HL-60/S4 treated with retinoic acid at 250 ng/mL for 4 days and 3 days (cell line): Measurements from ENCODE around the gene SLC5A12.

ENCODE experiments used
- in situ Hi-C: fragments of 300-500 bp; cut with MboI; formaldehyde crosslinking; loops from 2 replicates; pipeline ENCODE4 v1.7.0; 2022; ENCODE audit warnings: low sequenced_read_pairs

SLC5A12 gene, protein sequence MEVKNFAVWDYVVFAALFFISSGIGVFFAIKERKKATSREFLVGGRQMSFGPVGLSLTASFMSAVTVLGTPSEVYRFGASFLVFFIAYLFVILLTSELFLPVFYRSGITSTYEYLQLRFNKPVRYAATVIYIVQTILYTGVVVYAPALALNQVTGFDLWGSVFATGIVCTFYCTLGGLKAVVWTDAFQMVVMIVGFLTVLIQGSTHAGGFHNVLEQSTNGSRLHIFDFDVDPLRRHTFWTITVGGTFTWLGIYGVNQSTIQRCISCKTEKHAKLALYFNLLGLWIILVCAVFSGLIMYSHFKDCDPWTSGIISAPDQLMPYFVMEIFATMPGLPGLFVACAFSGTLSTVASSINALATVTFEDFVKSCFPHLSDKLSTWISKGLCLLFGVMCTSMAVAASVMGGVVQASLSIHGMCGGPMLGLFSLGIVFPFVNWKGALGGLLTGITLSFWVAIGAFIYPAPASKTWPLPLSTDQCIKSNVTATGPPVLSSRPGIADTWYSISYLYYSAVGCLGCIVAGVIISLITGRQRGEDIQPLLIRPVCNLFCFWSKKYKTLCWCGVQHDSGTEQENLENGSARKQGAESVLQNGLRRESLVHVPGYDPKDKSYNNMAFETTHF

DNA sequence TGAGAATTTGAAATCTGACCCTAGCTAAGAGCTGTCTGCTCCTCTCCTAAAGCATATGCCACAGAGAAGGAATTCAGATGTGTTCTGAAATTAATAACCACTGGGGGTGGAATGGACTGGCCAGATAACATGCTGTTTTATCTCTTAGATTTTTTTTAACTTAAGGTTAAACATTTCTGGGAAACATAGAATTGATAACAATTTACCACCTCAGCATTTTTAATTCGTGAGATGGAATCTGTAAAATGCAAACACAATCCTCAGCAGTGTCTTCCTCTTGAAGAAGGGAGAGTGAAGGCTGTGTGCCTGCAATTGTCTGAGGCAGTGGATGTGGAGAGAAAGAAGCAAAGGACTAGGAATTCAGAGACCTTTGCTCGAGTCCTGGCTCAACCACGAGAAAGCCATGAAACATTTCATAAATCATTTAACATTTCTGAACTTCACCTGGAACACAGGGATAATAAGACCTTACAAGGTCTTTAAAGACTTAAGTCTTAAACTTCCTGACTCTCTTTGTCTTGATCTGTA is at the start of gene SLC5A12:
Gene SLC5A12 (minus strand): TSS at position 113 of the 528 bp plus-strand sequence. CDS start 346 bp downstream, outside the sequence.
- in situ Hi-C loops: no loop called here

DNA sequence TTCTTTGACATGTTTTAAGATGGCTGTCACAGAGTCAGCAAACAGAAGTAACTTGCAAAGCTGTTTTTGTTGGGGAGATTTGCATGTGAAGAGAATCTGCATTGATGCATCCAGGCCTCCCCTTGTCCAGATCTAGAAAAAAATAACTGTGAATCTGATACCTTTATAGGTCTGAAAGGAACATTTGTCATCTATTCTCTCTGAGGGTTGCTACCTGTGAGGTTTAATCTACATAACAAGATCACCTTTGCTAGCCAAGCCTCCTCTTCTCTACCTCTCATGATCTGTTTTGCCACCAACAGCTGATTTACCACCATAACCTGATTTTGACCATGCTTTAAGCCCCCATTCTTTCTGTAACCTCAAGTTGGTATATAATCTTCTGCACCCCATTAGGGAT is 47.2 kb upstream of the SLC5A12 start:
- in situ Hi-C loops: no loop called here

DNA sequence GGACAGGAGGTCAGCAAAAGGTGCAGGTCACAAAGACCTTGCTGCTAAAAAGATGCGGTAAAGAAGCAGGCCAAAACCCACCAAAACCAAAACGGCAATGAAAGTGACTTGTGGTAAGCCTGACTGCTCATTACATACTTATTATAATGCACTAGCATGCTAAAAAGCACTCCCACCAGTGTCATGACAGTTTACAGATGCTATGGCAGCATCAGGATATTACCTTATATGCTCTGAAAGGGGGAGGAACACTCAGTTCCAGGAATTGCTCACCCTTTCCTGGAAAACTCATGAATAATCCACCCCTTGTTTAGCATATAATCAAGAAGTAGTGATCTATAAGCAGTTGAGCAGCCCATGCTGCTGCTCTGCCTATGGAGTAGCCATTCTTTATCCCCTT is 45.2 kb upstream of the SLC5A12 start:
- in situ Hi-C loops: no loop called here

DNA sequence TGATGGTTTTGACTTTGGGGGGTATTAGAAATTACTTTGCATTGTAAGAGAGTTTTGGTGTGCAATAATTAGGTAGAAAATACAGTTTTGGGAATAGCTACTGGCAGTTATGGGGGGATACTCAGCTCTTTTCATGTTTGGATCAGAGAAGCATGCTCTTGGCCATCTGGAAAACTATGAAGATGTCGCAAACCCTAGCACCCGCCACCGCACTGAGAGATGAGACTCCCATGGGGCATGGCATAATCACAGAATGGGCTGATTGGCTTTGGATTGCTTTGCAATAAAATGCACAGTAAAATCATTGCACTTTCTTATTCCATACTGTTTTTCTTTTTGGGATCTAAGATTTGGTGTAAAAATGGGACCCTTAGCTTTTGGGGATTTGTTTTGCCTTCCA is 43.5 kb upstream of the SLC5A12 start:
- in situ Hi-C loops: no loop called here

DNA sequence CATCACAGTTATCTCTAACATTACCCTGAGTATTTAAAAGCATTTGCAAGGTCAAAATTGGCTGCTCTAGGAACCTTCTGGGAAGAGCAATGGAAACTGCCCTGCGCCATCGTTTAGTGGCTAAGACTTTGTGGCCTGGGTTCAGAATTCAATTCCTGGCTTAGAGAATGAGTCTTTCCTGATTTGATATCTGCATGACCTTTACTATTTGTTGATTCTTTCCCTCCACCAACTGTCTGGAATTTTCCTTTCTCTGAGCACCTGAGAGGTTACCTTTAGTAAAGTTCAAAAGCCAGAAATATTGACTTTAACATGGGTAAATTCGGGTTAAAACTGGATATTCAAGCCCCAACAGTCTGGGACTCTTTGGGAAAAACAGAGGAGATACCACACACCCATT is 43.0 kb upstream of the SLC5A12 start:
- in situ Hi-C loops: no loop called here

DNA sequence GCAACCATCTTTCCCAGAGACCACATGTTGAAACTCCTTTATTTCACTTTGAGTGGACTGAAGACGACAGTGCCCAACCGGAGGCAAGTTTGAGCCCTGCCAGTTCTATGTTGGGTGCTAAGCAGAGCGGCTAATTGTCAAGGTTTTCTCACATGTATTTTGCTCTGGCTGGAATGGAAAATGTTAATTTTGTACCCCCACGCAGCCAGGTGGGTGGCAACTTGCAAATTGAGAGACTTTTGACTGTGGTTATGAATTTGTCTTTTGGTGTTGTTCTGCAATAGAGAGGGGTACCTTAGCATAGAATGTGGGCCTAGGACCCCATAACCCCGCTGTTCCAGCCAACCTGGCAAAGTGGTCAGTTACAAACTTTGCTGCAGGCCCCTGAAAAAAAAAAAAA is 42.5 kb upstream of the SLC5A12 start:
- in situ Hi-C loops: no loop called here

DNA sequence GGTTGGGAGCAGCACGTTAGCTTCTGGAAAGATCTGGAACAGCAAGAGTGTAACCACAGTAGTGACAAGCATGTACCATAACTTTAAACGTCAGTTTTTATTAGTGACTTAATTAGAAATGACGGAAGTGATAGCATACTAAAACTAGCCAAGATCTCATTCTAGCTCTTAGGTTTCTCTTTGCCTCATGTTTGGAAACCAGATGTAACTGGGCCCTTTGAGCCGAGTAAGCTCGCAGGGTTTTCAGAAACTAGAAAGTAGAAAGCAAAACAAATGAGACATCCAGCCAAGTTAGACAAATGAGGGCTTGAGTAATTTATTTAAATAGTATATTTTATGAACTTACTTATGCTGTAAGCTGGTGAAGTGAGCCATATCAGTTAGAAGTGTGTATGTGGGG is 40.2 kb upstream of the SLC5A12 start:
- in situ Hi-C loops: no loop called here

DNA sequence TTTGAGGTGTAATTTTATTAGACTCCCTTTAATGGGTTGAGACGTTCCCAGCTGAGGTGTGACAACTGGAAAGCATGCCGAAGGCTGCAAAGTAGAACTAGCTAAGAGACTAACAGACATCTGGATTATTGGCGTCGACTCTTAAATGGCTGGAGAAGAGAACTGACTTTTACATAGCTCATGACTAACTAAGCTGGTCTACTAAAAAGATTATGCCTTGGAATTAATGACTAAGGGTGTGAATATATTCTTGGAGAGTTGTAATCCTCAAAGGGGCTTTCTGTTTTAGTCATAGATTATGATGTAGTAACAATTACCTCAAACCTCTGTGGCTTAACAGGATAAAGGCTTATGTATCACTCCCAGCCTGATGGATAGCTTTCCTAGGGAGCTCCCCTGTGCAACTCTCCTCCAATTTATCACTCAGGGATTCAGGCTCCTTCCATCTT is 39.5 kb upstream of the SLC5A12 start:
- in situ Hi-C loops: no loop called here

DNA sequence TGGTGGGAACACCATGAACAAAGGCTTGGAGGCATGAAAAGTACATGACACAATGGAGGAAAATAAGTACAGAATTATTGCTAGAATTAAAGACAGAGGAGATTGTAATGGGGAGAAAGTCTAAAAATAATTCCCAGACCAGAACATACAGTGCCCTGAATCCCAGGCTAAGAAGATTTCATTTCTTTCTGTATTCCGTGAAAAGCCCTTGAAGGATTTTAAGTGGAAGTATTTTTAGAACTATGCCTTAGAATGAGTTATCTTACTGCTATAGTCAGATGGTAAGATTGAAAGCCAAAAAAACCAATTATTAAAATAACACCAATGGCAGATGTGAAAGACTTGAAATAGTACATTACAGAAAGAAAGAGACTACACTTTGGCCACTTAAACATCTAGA is 36.1 kb upstream of the SLC5A12 start:
- in situ Hi-C loops: no loop called here

DNA sequence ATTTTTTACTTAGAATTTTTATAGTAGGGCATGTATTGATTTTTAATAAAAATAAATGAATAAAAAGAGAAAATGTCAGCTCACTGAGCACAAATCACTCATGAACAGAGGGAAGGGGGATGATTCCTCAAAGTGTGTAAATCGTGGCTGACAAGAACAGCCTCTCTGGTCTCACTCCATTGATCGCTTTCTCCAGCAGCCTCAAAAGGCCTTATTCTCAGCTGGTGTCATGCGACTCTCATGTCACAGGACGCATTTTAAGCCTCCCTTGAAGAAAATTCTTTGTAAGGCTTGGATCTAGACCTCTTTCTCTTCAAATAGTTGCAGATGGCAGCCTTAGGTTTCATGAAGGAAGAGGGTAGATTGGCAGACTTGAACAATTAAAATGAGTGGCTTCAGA is 33.9 kb upstream of the SLC5A12 start:
- in situ Hi-C loops: no loop called here

DNA sequence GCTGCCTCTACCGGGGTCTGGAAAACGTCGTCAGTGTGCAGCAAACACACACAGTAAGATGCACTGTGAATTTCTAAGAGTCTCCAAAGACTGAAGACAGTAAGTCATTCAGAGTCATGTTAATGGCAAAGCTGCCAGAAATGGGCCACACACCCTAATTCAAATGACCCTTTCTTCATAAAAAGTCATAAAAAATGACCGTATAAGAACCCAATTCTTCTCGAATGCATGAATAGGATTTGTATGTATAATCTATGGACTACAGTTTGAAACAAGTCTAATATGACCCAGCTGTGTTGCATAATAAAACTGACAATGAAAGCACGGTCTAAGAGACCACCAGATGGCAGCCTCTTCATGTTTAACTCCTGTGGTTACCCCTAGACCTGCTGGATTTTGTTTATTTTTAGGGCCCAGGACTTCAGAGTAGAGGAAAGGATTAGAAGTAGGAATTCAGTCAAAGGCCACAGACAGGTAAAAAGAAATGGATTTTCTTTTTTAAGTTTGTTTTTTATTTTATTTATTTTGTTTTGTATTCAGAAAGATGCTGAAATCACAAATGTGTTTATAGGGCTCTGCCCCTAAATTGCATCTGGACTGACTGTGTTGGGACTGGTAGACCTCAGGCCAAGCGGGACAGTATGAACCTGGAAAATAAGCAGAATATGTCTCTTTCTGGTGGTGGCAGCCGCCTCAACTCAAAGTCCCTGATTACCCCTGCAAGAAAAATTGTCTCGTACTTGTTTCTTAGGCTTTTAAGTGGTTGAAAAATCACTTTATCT is 32.1 kb upstream of the SLC5A12 start:
- in situ Hi-C loops: no loop called here

DNA sequence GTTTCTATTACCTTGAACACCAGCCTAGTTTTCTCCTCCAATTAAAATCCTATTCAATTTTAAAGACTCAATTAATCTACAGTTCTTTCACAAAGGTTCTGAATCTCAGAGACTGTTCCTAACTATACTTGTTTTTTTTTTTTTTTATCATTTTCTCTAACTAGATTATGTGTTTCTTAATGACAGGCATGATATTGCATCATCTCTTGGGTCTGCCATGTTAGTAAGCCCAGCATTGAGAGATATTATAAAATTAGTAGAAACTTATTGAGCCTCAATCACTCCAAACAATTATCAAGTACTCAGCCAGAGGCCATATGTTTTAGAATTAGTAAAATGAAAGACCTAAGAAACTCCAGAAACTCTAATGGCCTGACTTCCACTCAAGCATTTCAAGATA is 28.1 kb upstream of the SLC5A12 start:
- in situ Hi-C loops: no loop called here

DNA sequence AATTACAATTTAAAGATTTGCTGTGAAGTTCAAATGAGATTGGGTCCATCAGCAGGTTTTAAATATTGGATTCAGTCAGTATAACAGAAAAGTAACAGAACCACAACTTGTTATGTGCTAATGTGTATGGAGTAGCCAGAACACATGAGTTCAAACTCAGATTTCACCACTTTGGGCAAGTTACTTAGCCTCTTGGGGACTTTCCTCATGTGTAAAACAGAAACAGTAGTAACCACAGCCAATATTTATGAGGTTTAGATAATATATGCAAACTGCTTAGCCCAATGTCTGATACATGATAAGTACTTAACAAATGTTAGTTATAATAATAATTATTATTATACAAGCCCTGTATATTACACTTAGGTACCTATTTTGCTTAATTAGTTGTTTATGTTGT is 21.8 kb upstream of the SLC5A12 start:
- in situ Hi-C loops: no loop called here

DNA sequence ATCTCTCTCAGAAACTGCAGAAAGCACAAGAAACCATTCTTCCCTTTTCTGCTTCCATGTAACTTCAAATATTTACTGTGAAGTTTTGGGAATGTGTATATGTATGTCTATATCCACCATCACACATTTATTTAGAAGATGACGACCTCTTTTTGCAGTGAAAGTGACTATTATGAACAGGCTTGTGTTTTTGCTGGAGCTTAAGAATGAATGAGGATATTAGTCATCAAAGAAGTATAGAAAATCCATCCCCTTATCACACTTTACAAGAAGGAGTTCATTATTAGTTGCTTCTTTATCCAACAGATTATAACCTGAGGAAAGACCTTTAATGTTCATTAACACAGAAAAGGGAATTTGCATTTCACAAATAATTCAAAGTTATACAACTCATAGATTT is 21.1 kb upstream of the SLC5A12 start:
- in situ Hi-C loops: no loop called here

DNA sequence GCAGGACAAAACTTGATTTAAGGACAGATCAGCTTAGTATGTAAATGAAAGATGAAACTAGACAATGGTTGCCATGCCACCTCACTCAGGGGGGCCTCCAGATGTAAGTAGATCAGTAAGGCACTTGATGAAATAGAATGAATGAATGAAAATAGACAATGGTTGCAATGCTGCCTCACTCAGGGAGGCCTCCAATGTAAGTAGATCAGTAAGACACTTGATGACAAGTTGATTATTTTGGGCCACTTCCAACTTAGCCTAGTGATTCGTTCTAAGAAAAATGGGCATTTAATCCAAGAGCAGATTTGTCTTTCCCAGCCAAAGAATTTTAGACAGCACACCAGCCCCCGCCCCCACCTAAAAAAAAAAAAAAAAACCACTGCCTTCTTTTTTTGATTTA is 19.2 kb upstream of the SLC5A12 start:
- in situ Hi-C loops: no loop called here

DNA sequence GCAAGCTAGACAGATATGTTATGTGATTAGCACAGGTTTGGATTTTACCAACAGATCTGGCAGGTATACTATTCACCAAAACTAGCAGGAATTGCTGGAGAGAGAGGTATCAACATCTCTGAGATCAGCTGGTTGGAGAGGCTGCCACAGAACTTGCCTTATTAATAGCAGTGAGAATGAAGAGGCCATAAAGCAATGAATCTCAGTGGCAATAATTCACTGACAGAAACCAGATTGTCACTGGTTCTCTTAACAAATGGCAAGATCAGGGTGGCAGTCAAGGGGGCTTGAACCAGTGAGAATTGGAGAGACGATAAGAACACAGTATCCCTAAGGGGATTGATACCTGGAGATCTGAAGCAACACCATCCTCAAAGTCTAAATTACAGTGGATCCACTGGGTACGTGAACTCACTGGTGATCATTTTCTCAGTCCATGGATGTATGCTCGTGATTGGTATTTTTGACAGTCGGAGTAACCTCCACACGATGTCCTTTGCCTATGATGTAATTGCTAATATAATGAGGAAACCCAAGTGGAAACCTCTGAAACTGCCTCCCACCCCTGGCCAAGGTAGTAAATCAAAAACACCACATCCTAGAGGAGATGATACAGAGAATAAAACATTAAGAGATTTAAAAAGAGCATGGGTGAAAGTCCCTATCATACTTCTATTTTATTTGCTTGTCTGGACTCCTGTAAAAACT is 17.7 kb upstream of the SLC5A12 start:
- in situ Hi-C loops: no loop called here

DNA sequence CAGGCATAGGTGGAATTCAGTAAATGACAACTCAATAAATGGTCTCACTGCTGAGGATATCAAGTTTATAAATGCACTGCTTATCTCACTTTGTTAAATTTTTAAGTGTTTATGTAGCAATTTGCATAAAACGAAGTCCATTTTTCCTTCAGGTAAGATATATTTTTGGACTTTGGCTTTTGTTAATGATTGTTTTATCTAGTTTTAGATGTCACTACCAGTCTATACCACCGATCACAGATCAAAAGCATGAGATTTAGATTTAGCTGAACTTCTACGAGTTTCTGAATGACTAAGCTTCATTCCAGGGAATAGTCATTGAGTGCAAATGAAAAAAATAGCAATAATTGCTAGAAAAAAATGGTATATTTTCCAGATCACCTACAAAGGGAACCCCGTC is 12.8 kb upstream of the SLC5A12 start:
- in situ Hi-C loops: no loop called here

DNA sequence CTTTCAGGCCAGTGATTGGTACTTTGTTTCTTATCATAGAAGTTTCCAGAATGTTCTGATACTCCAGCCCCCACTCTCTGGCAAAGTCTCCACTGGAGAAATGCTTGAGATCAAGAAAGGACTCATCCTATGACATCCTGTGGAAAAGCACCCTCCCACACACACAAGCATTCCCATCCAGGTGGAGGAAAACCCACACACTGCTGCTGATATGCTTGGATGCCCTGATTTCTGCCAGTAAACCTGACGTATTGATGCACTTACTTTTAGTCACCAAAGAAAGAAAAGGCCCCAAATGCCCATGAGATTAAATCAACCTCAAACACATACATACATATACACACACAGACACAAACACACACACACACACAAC is 9.2 kb upstream of the SLC5A12 start:
- in situ Hi-C loops: no loop called here

DNA sequence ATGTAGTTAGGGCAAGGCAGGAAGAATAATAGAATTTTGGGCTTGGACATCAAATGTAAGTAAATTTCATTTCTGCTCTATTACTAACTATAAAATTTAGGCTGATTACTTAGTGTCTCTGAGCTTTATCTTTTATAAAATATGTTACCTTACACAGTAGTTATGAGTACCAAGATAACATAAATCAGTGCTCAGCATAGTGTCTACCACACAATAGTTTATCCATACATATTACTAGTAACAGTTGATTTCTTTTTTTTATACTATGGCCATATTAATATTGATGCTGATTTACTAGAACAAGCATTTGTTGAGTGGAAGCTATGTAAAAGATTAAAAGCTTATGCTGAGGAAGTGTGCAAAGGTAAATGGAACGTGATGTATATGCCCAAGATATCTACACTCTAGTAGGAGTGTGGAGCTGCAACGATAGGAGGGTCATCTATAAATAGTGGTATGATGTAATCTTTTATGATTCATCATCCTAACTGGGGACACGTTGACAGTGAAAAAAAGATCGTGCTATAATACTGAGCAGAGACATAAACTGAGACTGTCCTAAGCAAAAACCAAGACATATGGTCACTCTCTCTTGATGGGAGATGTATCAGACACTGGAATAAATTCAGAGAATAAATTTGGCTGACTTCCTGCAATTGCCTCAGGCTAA is 8.7 kb upstream of the SLC5A12 start:
- in situ Hi-C loops: no loop called here

DNA sequence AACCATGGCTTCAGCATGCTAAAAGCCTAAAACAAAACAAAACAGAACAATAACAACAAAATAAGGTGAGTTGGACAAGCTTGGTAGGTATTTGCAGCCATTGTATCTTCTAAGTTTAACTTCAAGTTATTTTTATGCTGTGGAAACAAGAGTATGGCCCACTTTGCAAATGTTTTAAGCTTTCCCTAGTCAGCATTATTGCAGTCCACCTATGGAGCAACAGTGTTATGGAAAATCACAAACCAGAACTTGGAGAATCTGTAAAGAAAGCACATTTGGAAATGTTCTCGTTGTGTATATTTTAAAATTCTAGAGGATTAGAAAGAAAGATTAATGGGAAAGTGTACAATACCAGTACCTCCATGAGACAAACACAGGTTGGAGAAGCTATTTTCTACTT is 7.4 kb upstream of the SLC5A12 start:
- in situ Hi-C loops: no loop called here
